GM19467 (cell line): Measurements from ENCODE around the gene TBCE.

Source experiments
- ATAC-seq: cut with Tn5 transposase; IDR thresholded peaks from one replicate; pipeline ENCODE4 v1.9.1; 2021; ENCODE audit warnings: mild to moderate bottlenecking, moderate library complexity; ENCODE audit not compliant: unreplicated experiment

Gene TBCE

GRCh38 chr1:235408503-235408960 lies 41.3 kb downstream of the TBCE start:
- ATAC-seq: no peak

GRCh38 chr1:235409042-235409820 lies 42.0 kb downstream of the TBCE start:
- ATAC-seq: no peak

DNA sequence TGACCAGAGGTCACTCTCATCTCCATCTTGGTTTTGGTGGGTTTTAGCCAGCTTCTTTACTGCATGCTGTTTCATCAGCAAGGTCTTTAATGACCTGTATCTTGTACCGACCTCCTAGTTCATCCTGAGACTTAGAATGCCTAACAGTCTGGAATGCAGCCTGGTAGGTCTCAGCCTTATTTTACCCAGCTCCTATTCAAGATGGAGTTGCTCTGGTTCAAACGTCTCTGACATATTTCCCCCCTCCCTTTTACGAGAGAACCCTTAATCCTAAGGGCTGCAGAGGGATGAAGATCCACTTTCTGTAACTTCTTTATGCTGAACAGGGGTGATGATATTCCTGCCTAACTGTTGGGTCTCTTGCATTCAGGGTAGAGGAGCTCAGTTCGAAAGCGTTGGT lies 43.2 kb downstream of the TBCE start:
- no peak for ATAC-seq

GRCh38 chr1:235411489-235412486 lies 44.6 kb downstream of the TBCE start:
- no peak for ATAC-seq

- ATAC-seq: peak; percentile 67
These were observed 48.0 kb downstream of the TBCE start for GRCh38 chr1:235415008-235415904.

DNA sequence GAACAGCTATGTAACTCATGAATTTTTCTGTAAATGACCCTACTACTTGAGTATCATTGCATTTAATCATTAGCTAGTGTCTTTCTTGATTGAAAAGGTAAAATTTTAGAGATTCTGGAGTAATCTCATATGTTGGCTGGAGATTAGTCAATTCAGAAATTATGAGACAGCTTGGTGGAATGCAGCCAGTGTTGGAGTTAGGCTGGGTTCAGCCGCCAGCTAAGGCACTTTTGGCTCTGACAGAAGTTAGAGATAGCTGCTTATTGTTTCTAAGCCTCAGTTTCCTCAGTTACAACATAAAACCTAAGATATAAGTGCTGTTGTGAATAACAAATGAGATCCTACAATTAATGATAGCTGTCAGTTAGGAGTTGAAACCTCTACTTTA lies 49.4 kb downstream of the TBCE start:
- no peak for ATAC-seq

- no peak for ATAC-seq
These were observed 50.0 kb downstream of the TBCE start for GRCh38 chr1:235417086-235417697.

GRCh38 chr1:235421751-235422150 lies 54.5 kb downstream of the TBCE start:
- no peak for ATAC-seq

- ATAC-seq: peak; percentile 56
These were observed 56.0 kb downstream of the TBCE start for GRCh38 chr1:235423214-235423652.

- ATAC-seq: no peak
These were observed 56.9 kb downstream of the TBCE start for GRCh38 chr1:235424092-235424491.

DNA sequence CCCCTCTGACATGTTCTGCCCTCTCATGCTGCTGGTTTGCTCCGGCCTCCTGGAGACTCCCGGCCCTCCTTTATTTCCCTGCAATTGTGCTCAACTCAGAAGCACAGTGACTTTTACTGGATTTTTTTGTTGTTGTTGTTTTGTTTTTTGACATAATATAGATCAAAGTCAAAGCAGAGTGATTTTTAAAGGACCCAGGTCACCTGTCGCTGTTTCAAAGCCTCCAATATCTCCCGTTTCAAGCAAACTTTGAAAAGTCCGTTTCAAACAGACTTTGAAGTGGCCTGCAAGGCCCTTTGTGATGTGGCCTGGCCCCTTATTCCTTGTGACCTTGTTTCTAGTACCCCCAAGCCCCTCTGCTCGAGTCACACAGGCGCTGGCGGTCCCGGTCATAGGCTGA lies 58.1 kb downstream of the TBCE start:
- ATAC-seq: no peak

DNA sequence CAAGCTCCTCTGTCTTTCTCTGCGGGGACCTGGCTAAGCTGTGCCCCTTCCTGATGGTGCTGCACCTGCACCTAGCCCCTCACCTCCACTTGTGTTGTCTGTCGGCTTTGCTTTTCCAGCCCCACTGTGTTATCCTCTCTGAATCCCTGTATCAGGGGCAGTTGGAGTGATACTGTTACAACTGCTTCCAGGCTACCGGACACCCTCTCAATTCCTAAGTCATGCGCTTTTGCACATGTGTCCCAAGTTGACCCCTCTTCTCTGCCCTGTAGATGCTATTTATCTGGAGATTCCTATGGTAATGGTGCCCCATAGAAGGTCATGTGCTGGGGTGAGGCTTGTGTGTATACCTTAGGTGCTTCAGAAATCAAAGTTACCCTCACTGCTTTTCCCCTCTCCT lies 58.9 kb downstream of the TBCE start:
- no peak for ATAC-seq

DNA sequence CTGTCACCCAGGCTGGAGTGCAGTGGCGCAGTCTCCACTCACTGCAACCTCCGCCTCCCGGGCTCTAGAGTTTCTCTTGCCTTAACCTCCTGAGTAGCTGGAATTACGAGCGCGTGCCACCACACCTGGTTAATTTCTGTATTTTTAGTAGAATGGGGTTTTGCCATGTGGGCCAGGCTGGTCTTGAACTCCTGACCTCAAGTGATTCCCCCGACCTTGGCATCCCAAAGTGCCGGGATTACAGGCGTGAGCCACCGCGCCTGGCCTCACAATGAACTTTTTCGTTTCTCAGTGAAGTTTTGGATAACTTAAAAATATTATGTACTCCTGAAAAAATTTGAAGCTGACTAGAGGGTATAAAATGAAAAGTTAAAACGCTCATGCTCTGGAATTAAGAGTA lies 59.5 kb downstream of the TBCE start:
- ATAC-seq: no peak

GRCh38 chr1:235427447-235427846 lies 60.2 kb downstream of the TBCE start:
- no peak for ATAC-seq

GRCh38 chr1:235429143-235429542 lies 61.9 kb downstream of the TBCE start:
- no peak for ATAC-seq

DNA sequence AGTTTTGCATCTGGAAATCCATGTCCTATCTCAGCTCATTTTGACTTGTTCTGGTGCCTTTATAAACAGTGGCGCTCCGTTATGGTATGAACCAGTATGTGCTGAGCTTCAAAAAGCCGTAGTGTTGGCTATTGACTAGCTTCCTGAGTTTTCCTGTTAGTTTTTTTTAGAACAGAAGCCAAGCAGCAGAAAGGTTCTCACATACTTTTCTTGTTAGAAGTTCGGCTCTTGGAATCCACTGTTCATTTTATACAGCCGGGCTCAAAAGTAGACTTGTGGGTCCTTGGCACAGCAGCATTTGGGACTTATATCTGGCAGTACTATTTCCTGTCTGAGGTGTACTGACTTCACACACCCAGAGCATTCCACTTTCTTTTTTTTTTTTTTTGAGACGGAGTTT lies 63.8 kb downstream of the TBCE start:
- ATAC-seq: no peak

DNA sequence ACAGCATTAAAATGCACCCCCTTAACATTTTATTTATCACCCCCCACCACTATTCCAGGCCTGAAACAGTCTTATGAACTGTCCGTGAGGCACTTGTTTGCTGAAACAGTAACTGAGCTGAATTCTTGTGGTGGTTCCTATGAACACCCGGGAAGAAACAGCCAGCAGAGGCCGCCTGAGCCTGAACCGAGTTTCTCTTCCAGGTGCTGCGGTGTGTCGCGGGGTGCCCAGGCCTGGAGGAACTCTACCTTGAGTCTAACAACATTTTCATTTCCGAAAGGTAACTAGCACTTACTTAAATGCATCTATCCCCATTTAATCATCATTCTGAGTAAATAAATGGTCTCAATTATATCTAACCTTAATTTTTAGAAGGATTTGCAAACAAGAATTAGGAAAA lies 66.8 kb downstream of the TBCE start:
- ATAC-seq: no peak

GRCh38 chr1:235441159-235441685 lies 74.0 kb downstream of the TBCE start:
- ATAC-seq: no peak

- no peak for ATAC-seq
These were observed 75.7 kb downstream of the TBCE start for GRCh38 chr1:235442788-235443429.

GRCh38 chr1:235448616-235449015 lies 81.4 kb downstream of the TBCE start:
- ATAC-seq: no peak
